ENCODE measurements around the gene CYP39A1.

DNA sequence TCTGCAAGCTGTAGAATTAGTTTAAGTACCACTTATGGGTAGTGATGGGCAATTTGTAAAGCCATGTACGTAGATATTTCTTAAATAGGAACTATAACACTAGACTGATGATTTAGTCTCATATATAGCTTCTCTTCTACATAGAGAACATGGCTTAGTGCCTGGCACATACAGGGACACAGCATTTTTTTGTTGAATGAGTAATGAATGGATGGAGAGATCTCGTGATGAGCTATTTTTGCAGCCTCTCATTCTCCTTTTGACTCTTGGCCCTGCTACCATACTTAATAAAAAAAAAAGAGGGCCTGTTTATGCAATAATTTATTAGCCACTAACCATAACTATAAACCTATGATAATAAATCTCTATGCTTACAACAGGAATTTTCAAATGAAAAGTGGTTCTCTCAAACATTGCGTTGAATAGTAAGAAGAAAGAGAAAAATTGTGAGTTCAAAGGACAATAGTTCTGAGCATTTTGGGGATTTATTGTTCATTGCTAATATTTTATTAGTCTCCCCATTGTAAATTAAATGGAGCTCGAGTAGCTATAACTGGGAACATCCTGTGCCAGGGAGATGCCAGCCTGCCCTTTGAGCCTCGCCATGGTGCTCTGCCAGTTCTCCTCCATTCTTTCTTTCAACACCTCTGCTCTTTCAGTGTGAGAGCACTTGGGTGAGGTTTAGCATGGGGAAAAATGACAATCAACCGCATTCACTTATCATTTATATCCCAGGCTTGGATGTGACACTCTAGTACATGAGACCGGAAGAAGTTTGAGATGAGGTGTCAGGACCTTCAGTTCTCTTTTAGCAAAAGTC is 146.7 kb downstream of the CYP39A1 start:
- TF ChIP-seq, protein P1, sequence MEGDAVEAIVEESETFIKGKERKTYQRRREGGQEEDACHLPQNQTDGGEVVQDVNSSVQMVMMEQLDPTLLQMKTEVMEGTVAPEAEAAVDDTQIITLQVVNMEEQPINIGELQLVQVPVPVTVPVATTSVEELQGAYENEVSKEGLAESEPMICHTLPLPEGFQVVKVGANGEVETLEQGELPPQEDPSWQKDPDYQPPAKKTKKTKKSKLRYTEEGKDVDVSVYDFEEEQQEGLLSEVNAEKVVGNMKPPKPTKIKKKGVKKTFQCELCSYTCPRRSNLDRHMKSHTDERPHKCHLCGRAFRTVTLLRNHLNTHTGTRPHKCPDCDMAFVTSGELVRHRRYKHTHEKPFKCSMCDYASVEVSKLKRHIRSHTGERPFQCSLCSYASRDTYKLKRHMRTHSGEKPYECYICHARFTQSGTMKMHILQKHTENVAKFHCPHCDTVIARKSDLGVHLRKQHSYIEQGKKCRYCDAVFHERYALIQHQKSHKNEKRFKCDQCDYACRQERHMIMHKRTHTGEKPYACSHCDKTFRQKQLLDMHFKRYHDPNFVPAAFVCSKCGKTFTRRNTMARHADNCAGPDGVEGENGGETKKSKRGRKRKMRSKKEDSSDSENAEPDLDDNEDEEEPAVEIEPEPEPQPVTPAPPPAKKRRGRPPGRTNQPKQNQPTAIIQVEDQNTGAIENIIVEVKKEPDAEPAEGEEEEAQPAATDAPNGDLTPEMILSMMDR (IDR thresholded peaks at IDR 0.05), result no peak
- peak; percentile 71 for TF ChIP-seq POLR2AphosphoS5 (IDR thresholded peaks at IDR 0.05)
- TF ChIP-seq EP300 (IDR thresholded peaks at IDR 0.05), result no peak

All from gastroesophageal sphincter (tissue), 3 donors.